RWPE1 (cell line): ENCODE results near the gene STEAP4.

Source experiments
- CTCF ChIA-PET: fragments of 350-600 bp; sonication (Branson Sonifier 250); formaldehyde crosslinking; extraction: SDS; loops from one replicate; lab custom pipeline; 2021; lab: Yijun Ruan, JAX
- POLR2A ChIA-PET: fragments of 400-600 bp; formaldehyde crosslinking; extraction: SDS; loops from one replicate; lab custom pipeline; 2020; ENCODE audit warnings: antibody characterized with exemption; ENCODE audit not compliant: low non-redundant PET; lab: Yijun Ruan, JAX
- DNase-seq: peaks from one replicate; pipeline ENCODE4 v3.0.0; 2012; ENCODE audit warnings: low spot score
- H3K27ac ChIP-seq: fragments of 450-650 bp; 2 replicates; pipeline ENCODE4 v1.5.1; 2017
- TF ChIP-seq, protein P1 (sequence below): fragments of 450-650 bp; conservative IDR thresholded peaks from 2 replicates; pipeline ENCODE4 v1.5.1; 2017; ENCODE audit warnings: low read depth, mild to moderate bottlenecking

Gene STEAP4

DNA sequence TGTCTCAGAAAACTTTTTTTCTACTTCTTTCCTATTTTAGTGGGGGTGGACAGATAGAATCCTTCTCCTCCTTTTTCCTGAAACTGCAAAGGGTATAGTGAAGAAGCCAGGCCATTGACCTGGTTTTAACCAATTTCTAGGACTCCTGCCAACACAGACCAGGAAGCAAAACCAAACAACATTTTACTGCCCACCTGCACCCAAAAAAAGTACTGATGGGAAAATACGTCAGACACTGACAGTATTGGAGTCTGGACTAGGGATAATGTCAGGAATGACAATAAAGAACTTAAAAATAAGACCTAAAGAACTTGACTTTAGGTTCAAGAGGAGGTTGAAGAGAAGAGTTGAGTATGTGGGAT, 5.0 kb upstream of the STEAP4 start:
- DNase-seq = no peak
- ChIA-PET POLR2A (no interaction called here), CTCF (no interaction called here)
- TF ChIP-seq, protein P1, sequence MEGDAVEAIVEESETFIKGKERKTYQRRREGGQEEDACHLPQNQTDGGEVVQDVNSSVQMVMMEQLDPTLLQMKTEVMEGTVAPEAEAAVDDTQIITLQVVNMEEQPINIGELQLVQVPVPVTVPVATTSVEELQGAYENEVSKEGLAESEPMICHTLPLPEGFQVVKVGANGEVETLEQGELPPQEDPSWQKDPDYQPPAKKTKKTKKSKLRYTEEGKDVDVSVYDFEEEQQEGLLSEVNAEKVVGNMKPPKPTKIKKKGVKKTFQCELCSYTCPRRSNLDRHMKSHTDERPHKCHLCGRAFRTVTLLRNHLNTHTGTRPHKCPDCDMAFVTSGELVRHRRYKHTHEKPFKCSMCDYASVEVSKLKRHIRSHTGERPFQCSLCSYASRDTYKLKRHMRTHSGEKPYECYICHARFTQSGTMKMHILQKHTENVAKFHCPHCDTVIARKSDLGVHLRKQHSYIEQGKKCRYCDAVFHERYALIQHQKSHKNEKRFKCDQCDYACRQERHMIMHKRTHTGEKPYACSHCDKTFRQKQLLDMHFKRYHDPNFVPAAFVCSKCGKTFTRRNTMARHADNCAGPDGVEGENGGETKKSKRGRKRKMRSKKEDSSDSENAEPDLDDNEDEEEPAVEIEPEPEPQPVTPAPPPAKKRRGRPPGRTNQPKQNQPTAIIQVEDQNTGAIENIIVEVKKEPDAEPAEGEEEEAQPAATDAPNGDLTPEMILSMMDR = no peak
- H3K27ac ChIP-seq = no peak overlapping the region

DNA sequence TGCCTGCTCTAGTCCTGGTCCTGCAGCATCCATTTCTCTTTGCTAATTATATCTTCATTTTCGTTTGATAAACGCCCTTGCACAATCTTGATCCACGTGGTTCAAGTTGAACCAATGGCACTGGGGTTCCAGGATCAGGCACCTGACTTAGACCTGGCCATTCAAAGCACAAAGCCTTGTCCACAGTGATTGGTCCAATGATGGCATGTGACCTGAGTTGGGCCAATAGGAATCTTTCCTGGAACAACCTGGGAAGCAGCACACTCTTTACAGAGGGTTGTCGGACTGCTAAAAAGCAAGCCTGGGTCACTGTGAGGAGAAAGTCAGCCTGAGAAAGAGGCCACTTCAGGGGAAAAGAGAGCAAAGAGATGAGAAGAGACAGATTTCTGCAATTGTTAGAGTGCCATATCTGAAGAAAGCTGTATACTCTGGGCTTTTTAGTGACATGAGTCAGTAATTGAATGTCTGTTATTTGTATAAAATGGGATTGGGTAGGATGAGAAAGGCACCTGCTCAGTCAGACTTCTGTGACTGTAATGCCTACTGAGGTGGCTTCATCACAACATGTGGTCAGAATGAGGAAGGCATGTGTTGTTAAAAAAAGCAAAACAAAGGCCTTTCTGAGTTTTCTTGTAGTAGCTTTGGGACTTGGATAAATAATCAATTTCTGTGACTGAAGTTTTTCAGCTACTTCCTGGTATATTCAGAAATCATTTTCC, 4.4 kb upstream of the STEAP4 start:
- ChIA-PET CTCF (no interaction called here), POLR2A (no interaction called here)
- no peak for DNase-seq
- TF ChIP-seq, protein P1 = no peak
- H3K27ac ChIP-seq = no peak overlapping the region

DNA sequence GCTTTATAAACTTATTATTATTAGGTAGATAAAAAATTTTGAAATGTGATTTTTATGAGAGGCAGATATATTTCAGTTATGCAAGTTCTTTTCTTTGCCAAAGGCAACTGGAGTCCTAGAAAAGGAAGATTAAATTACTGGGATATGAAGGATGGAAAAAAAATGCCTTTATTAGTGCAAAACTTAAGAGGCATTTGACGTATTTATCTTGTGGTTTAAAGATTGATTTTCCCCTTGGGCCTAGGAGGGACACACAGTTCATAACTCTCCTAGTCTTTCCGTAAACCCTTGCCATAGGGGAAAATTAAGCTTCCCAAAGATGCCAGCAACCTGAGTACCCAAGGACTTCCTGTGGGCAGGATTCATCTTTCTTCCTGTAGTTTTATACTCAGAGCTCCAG, 3.1 kb upstream of the STEAP4 start:
- ChIA-PET POLR2A (no interaction called here), CTCF (interaction anchor here (0.6 kb wide), 1 partner anchor 9 kb away, joined by 6 read pairs; no protein-coding TSS in a partner anchor)
- TF ChIP-seq, protein P1 = no peak
- H3K27ac ChIP-seq = no peak overlapping the region
- no peak for DNase-seq

DNA sequence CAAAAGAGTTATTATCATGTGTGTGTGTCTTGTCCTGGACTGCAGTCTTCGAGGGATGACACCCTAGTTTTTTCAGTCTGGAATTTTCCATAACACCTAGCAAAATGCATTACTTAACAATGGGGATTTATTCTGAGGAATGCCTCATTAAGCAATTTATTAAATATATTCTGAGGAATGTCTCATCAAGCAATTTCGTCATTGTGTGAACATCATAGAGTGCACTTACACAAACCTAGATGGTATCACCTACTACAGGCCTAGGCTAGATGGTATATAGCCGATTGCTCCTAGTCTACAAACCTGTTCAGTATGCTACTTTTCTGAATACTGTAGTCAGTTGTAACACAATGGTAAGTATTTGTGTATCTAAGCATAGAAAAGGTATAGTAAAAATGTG, 1.1 kb upstream of the STEAP4 start:
- DNase-seq = no peak
- TF ChIP-seq, protein P1 = no peak
- ChIA-PET POLR2A (no interaction called here), CTCF (no interaction called here)
- H3K27ac ChIP-seq = no peak overlapping the region

DNA sequence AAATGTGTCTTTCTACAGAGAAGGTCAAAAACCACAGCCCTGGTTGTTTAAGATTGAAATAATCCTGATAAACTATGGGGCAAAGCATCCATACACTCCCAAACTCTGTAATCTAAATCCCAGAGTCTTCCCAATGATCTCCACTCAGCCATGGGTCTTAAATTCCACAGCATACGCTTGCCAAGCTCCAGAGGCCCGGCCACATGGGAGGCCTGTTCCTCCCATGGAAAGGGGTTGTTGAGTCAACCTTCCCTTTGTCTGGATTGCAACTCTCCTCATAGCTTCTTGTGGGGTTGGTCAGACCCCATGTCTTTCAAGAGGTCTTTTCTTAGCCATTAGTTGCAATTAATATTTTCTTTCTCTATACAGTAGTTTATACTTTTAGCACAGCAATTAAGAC, 718 bp upstream of the STEAP4 start:
- no peak for DNase-seq
- CTCF ChIA-PET = no interaction called here
- H3K27ac ChIP-seq = no peak overlapping the region
- POLR2A ChIA-PET = no interaction called here
- TF ChIP-seq, protein P1 = no peak

DNA sequence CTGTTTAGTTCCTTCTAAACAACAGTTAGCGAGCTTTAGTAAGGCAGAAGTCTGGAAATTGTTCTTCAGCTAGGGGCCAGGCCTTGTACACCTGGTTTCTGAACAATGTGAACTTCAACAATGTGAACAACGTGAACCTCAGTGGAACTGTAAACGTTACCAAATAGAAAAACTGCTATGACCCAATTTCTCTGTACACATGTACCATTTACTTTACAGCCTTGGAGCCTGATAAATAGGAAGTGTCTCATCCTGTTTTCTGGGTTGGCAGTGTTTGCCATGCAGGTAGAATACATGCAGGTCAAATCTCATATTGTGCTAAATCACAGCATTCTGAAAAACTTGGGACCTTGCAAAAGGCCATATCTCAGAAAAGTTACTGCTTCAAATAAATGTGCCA, 1.6 kb downstream of the STEAP4 start:
- TF ChIP-seq, protein P1 = no peak
- H3K27ac ChIP-seq = no peak overlapping the region
- ChIA-PET POLR2A (no interaction called here), CTCF (no interaction called here)
- no peak for DNase-seq
